ENCODE measurements around the gene CREB1. TPM values are rescaled to one million over a fixed set of nuclear protein-coding genes. Genes with fewer than 3 reads are reported as not detected.

CREB1 gene
- total and polyA plus RNA-seq, 8 donors: 61.1 to 83.0 (median 70.9) TPM

DNA sequence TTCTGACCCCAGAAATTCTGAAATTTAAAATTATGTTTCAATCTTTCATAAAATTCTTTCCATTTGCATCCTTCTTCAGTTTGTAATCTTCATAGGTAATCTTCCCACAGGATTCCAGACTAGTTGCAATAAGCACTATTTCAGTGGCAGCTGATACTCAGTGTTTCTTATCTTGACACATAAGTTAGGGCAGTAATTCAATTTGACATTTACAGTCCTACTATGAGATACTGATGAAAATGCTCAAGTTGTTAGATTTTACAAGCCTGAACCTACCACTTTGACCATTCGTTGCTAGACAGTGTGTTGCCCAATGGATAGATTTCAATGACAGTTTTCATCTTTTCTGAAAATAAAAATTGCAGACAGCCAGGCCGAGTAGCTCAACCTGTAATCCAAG, 85.1 kb downstream of the CREB1 start:
- intact Hi-C loops (cut with DNase I): no loop called here
- H3K36me3 ChIP-seq: peaks cover 0 to 26% of the 10 kb centered on the region in 2 donors
- H3K27ac ChIP-seq: no peak overlapping the region
- H3K4me1 ChIP-seq: peaks cover 4 to 7% of the 10 kb centered on the region in 2 donors
- TF ChIP-seq, protein P1, sequence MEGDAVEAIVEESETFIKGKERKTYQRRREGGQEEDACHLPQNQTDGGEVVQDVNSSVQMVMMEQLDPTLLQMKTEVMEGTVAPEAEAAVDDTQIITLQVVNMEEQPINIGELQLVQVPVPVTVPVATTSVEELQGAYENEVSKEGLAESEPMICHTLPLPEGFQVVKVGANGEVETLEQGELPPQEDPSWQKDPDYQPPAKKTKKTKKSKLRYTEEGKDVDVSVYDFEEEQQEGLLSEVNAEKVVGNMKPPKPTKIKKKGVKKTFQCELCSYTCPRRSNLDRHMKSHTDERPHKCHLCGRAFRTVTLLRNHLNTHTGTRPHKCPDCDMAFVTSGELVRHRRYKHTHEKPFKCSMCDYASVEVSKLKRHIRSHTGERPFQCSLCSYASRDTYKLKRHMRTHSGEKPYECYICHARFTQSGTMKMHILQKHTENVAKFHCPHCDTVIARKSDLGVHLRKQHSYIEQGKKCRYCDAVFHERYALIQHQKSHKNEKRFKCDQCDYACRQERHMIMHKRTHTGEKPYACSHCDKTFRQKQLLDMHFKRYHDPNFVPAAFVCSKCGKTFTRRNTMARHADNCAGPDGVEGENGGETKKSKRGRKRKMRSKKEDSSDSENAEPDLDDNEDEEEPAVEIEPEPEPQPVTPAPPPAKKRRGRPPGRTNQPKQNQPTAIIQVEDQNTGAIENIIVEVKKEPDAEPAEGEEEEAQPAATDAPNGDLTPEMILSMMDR (IDR thresholded peaks at IDR 0.05): no peak
- H3K9me3 ChIP-seq: no peaks in the 10 kb centered on the region
- ATAC-seq (no peak), DNase-seq (no peak)
- no peaks in the 10 kb centered on the region for H3K27me3 ChIP-seq
- H3K4me3 ChIP-seq: no peak overlapping the region

DNA sequence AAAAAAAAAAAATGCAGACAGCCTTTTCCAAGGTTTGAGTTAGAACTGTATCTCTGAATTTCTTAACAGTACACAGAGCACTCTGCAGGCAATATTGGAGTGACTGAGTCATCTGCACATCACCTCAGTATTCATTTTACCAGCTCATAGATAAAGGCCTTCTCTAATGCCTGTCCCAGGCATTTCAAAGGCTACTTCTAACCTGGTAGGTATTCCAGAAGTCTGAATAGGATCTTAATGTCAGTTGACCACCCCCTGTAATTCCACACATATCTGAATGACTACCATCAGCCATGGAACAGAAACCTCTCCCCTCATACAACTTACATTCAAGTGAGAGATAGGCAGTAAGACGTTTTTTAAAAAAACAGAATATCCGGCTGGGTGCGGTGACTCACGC, 86.4 kb downstream of the CREB1 start:
- peaks cover 0 to 26% of the 10 kb centered on the region in 2 donors for H3K36me3 ChIP-seq
- TF ChIP-seq, protein P1 (IDR thresholded peaks at IDR 0.05): no peak
- DNase-seq: no peak
- no peak overlapping the region for H3K4me3 ChIP-seq
- H3K27me3 ChIP-seq: no peaks in the 10 kb centered on the region
- no peak for ATAC-seq
- peak overlapping the region in 1 of 2 donors; percentile 36 for H3K27ac ChIP-seq
- no peaks in the 10 kb centered on the region for H3K9me3 ChIP-seq
- H3K4me1 ChIP-seq: peaks cover 4 to 17% of the 10 kb centered on the region in 2 donors
- intact Hi-C loops (cut with DNase I): no loop called here

DNA sequence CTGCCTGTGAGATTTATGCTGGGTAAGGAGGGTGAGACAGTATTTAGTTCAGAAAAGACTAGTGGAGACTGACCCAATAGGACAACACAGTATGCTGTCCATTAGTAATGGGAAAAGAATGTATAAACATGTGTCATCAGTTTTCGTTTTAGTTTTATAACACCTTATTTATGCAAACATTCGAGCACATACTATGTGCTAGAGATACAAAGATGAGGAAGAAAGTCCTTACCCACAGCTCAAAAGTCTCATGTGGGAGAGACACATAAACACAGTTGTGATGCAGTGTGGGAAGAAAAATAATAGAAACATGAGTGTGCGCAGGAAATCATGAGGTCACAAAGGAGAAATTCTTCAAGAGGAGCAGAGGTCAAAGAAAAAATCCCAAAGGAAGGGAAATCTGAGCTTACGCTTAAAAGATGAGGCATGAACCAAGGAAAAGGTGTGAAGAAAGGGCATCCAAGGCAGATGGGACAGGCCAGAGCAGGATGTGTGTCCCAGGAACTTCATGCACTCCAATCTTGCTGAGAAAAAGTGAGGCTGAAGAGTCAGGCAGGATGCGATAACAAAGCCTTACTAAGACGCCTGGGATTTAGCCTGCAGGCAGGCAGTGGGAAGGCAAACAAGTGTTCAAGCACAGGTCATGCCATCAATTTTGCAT, 87.4 kb downstream of the CREB1 start:
- peak; percentile 61 for ATAC-seq

DNA sequence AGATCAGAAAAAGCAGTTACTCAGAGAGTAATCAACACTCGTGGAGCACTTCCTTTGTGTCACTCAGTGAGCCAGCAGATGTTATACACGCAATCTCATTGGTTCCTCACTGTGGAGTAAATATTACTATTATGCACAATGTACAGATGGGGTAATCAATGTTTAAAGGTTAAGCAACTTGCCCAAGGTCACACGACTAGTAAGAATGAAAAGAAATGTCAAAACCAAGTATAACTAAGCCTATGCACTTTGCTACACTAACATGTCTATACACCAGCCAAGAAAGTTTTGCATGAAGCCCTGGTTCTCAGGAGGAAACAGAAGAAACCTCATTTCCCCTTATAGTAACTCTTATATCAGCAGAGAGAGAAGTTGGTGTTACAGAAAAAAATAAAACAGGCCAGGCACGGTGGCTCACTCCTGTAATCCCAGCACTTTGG, 90.0 kb downstream of the CREB1 start:
- Histone ChIP-seq H3K27me3 (no peaks in the 10 kb centered on the region), H3K9me3 (no peaks in the 10 kb centered on the region), H3K27ac (peak overlapping the region in 1 of 2 donors; percentile 79), H3K4me1 (peaks cover 10 to 45% of the 10 kb centered on the region in 2 donors), H3K36me3 (peaks cover 0 to 23% of the 10 kb centered on the region in 2 donors), H3K4me3 (no peak overlapping the region)
- peak; percentile 6 for ATAC-seq
- intact Hi-C loops (cut with DNase I): no loop called here
- no peak for DNase-seq
- TF ChIP-seq, protein P1 (IDR thresholded peaks at IDR 0.05): no peak

More for the DNA sequence above, 87.4 kb downstream of the CREB1 start:
- TF ChIP-seq, protein P1 (IDR thresholded peaks at IDR 0.05): no peak
- Histone ChIP-seq H3K27me3 (no peaks in the 10 kb centered on the region), H3K9me3 (no peaks in the 10 kb centered on the region), H3K4me3 (no peak overlapping the region), H3K27ac (peak overlapping the region in 1 of 2 donors; percentile 36), H3K4me1 (peaks cover 4 to 24% of the 10 kb centered on the region in 2 donors), H3K36me3 (peaks cover 0 to 26% of the 10 kb centered on the region in 2 donors)
- intact Hi-C loops (cut with DNase I): no loop called here
- DNase-seq: peak in 2 of 4 donors; percentile 27 to 29

DNA sequence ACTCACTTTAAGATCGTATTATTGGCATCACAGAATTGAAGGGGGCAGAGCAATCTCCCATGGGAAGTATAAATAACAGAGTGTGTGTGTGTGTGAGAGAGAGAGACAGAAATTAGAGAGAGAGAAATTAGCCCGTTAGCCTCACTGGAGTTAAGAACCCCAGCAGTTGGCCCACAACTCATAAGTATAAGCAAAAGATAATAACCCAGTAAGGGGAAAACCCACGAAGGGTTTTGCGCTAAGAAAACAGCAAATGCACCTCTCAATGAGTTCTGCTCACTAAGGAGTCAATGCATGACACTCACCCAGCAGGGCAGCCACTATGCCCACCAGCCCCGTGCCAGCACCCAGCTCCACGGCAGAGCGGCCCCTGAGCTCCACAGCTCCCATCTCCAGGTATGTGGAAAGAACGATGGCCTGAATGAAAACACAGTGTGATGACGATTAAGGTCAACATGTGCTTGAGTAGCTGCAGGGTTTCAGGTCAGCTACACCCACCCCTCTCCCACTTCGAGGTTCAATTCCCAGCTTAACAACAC, 91.8 kb downstream of the CREB1 start:
- TF ChIP-seq, protein P1 (IDR thresholded peaks at IDR 0.05): no peak
- Histone ChIP-seq H3K27me3 (no peaks in the 10 kb centered on the region), H3K4me3 (no peak overlapping the region), H3K4me1 (peaks cover 15 to 54% of the 10 kb centered on the region in 2 donors), H3K9me3 (no peaks in the 10 kb centered on the region), H3K36me3 (peaks cover 0 to 15% of the 10 kb centered on the region in 2 donors), H3K27ac (no peak overlapping the region)
- DNase-seq (no peak), ATAC-seq (no peak)
- intact Hi-C loops (cut with DNase I): no loop called here
